H9 (cell line): ENCODE results near the gene MRPS26. TPM values are rescaled to one million over a fixed set of nuclear protein-coding genes. Genes with fewer than 3 reads are reported as not detected.
A peak's percentile ranks its signal among the peaks of the same experiment; 100 is the strongest.

Experiments used
- DNase-seq: peaks from one replicate; pipeline ENCODE4 v3.0.0-alpha.2; 2017
- H2AFZ ChIP-seq: one replicate; pipeline ENCODE4 v1.6.1; 2013; ENCODE audit warnings: mild to moderate bottlenecking, low read length, control low read depth, moderate library complexity
- H2AK5ac ChIP-seq: 2 replicates; pipeline ENCODE4 v1.6.1; 2013; ENCODE audit warnings: low read length, control low read depth, mixed read lengths; ENCODE audit not compliant: insufficient read length
- H2BK120ac ChIP-seq: one replicate; pipeline ENCODE4 v1.6.1; 2013; ENCODE audit warnings: low read depth, mild to moderate bottlenecking, low read length, control low read depth, inconsistent platforms; ENCODE audit not compliant: poor library complexity, severe bottlenecking
- H2BK12ac ChIP-seq: 2 replicates; pipeline ENCODE4 v1.6.1; 2013; ENCODE audit warnings: low read length, control low read depth, mixed read lengths, low read depth; ENCODE audit not compliant: insufficient read length
- H2BK15ac ChIP-seq: 2 replicates; pipeline ENCODE4 v1.6.1; 2013; ENCODE audit warnings: low read depth, low read length, control low read depth
- H2BK20ac ChIP-seq: one replicate; pipeline ENCODE4 v1.6.1; 2013; ENCODE audit warnings: low read depth, mild to moderate bottlenecking, low read length, control low read depth, inconsistent platforms; ENCODE audit not compliant: poor library complexity, severe bottlenecking
- H2BK5ac ChIP-seq: 2 replicates; pipeline ENCODE4 v1.6.1; 2013; ENCODE audit warnings: low read length, control low read depth, mixed read lengths; ENCODE audit not compliant: insufficient read length
- H3K14ac ChIP-seq: 2 replicates; pipeline ENCODE4 v1.6.1; 2013; ENCODE audit warnings: low read length, control low read depth; ENCODE audit not compliant: insufficient read depth
- H3K18ac ChIP-seq: 2 replicates; pipeline ENCODE4 v1.6.1; 2013; ENCODE audit warnings: low read depth, mild to moderate bottlenecking, mixed read lengths, low read length, control low read depth; ENCODE audit not compliant: insufficient read length
- H3K23ac ChIP-seq: 2 replicates; pipeline ENCODE4 v1.6.1; 2013; ENCODE audit warnings: low read length, control low read depth, mixed read lengths, low read depth; ENCODE audit not compliant: insufficient read length
- H3K23me2 ChIP-seq: 2 replicates; pipeline ENCODE4 v1.6.1; 2013; ENCODE audit warnings: low read depth, mild to moderate bottlenecking, mixed read lengths, low read length, control low read depth; ENCODE audit not compliant: insufficient read length, poor library complexity, severe bottlenecking
- H3K27ac ChIP-seq: 2 replicates; pipeline ENCODE4 v1.5.1; 2013; ENCODE audit warnings: low read length, control low read depth, mixed read lengths, low read depth; ENCODE audit not compliant: insufficient read length
- H3K27me3 ChIP-seq: 2 replicates; pipeline ENCODE4 v1.6.1; 2013; ENCODE audit warnings: low read length, control low read depth, inconsistent platforms; ENCODE audit not compliant: insufficient read depth
- H3K4ac ChIP-seq: 2 replicates; pipeline ENCODE4 v1.6.1; 2013; ENCODE audit warnings: low read depth, mild to moderate bottlenecking, control low read depth, inconsistent platforms, low read length, moderate library complexity
- H3K4me1 ChIP-seq: 2 replicates; pipeline ENCODE4 v1.6.1; 2013; ENCODE audit warnings: low read length, control low read depth, inconsistent platforms; ENCODE audit not compliant: insufficient read depth
- H3K4me2 ChIP-seq: 2 replicates; pipeline ENCODE4 v1.6.1; 2013; ENCODE audit warnings: low read length, control low read depth, mixed read lengths; ENCODE audit not compliant: insufficient read length, insufficient read depth
- H3K56ac ChIP-seq: 2 replicates; pipeline ENCODE4 v1.6.1; 2013; ENCODE audit warnings: low read depth, mild to moderate bottlenecking, mixed read lengths, low read length, control low read depth; ENCODE audit not compliant: insufficient read length
- H3K79me1 ChIP-seq: 2 replicates; pipeline ENCODE4 v1.6.1; 2013; ENCODE audit warnings: low read depth, mild to moderate bottlenecking, moderate library complexity, low read length, control low read depth, inconsistent platforms; ENCODE audit not compliant: insufficient read depth, poor library complexity, severe bottlenecking
- H3K79me2 ChIP-seq: 2 replicates; pipeline ENCODE4 v1.6.1; 2013; ENCODE audit warnings: low read length, control low read depth, inconsistent platforms; ENCODE audit not compliant: insufficient read depth
- H3K9ac ChIP-seq: 2 replicates; pipeline ENCODE4 v1.6.1; 2013; ENCODE audit warnings: low read length, control low read depth, mixed read lengths; ENCODE audit not compliant: insufficient read length; ENCODE audit errors: extremely low read depth
- H3K9me3 ChIP-seq: one replicate; pipeline ENCODE4 v1.6.1; 2013; ENCODE audit warnings: low read depth, low read length, inconsistent platforms; ENCODE audit not compliant: control insufficient read depth
- H3T11ph ChIP-seq: one replicate; pipeline ENCODE4 v1.6.1; 2013; ENCODE audit warnings: mild to moderate bottlenecking, low read length, control low read depth, inconsistent platforms
- H4K20me1 ChIP-seq: one replicate; pipeline ENCODE4 v1.6.1; 2013; ENCODE audit not compliant: control insufficient read depth, insufficient read length, insufficient read depth
- H4K5ac ChIP-seq: 2 replicates; pipeline ENCODE4 v1.6.1; 2013; ENCODE audit warnings: low read depth, mild to moderate bottlenecking, mixed read lengths, low read length, control low read depth; ENCODE audit not compliant: insufficient read length
- H4K8ac ChIP-seq: replicated peaks from 2 replicates; pipeline ENCODE4 v1.6.1; 2013; ENCODE audit warnings: low read length, control low read depth, mixed read lengths, low read depth; ENCODE audit not compliant: insufficient read length
- H4K91ac ChIP-seq: 2 replicates; pipeline ENCODE4 v1.6.1; 2013; ENCODE audit warnings: low read depth, mild to moderate bottlenecking, moderate library complexity, mixed read lengths, low read length, control low read depth; ENCODE audit not compliant: insufficient read length
- H3K27ac Mint-ChIP-seq, 3 experiments: 2 replicates in 2 of 3; 3 replicates in 1 of 3; pipeline ENCODE4 v1.8.0; 2020 to 2021; ENCODE audit warnings: mixed read lengths in 3 of 3, mild to moderate bottlenecking in 1 of 3, moderate library complexity in 1 of 3
- H3K27me3 Mint-ChIP-seq: 2 replicates; pipeline ENCODE4 v1.8.0; 2021; ENCODE audit warnings: low read depth, mild to moderate bottlenecking, moderate library complexity, mixed read lengths
- H3K36me3 Mint-ChIP-seq, 3 experiments: 2 replicates in 2 of 3; 3 replicates in 1 of 3; pipeline ENCODE4 v1.8.0; 2020 to 2021; ENCODE audit warnings: low read depth in 3 of 3, mixed read lengths in 3 of 3; ENCODE audit not compliant: insufficient read depth in 1 of 3
- H3K4me1 Mint-ChIP-seq, 2 experiments: 2 replicates each; pipeline ENCODE4 v1.8.0; 2020; ENCODE audit warnings: mixed read lengths in 2 of 2
- H3K4me3 Mint-ChIP-seq, 2 experiments: 2 replicates in 1 of 2; 3 replicates in 1 of 2; pipeline ENCODE4 v1.8.0; 2020 to 2021; ENCODE audit warnings: mild to moderate bottlenecking in 2 of 2, mixed read lengths in 2 of 2, moderate library complexity in 1 of 2
- H3K9me3 Mint-ChIP-seq, 2 experiments: 2 replicates in 1 of 2; 3 replicates in 1 of 2; pipeline ENCODE4 v1.8.0; 2020; ENCODE audit warnings: mild to moderate bottlenecking in 2 of 2, mixed read lengths in 2 of 2, moderate library complexity in 1 of 2
- CTCF ChIP-seq: fragments of 200-600 bp; sonication (generic); conservative IDR thresholded peaks from 3 replicates; pipeline ENCODE4 v1.8.0; 2021; ENCODE audit warnings: antibody characterized with exemption, mild to moderate bottlenecking
- WGBS: extraction: QIAGEN DNeasy Blood & Tissue Kit; methylation state at CpG from one replicate; pipeline ENCODE4 v1.1.7; 2013; ENCODE audit warnings: missing lambda C conversion rate, low lambda C conversion rate, mixed read lengths; ENCODE audit not compliant: insufficient read length; ENCODE audit errors: extremely low coverage; 5-methylcytosine and 5-hydroxymethylcytosine counted together
- total RNA-seq: library from RNA; stranded (reverse); gene quantifications from 2 replicates; pipeline ENCODE4 v1.2.1, GENCODE V29; 2021

Gene MRPS26
- total RNA-seq, 1 experiment from 2014 or later = 97.6 TPM

- H4K8ac ChIP-seq = no peak overlapping the region
- H3K9me3 ChIP-seq = no peaks in the 10 kb centered on the region
- H3K4me2 ChIP-seq = no peak overlapping the region
- no peak overlapping the region for H2AK5ac ChIP-seq
- Mint-ChIP-seq H3K27me3 (no peaks in the 10 kb centered on the region; the same call in 1 of the 2 replicates), H3K27ac (peak overlapping the region in 1 of 3 experiments; percentile 37; a peak in 1 of 7 replicates), H3K36me3 (peaks cover 14 to 56% (median 47%) of the 10 kb centered on the region in 3 experiments), H3K4me1 (peaks cover 16% of the 10 kb centered on the region in 2 experiments), H3K4me3 (no peak overlapping the region), H3K9me3 (no peaks in the 10 kb centered on the region)
- H3K23me2 ChIP-seq = peaks cover 2% of the 10 kb centered on the region
- H4K5ac ChIP-seq = no peak overlapping the region
- H3K23ac ChIP-seq = no peak overlapping the region
- WGBS = no CpG with 5 or more reads among the region's 8 CpGs
- H3K4me1 ChIP-seq = peaks cover 12% of the 10 kb centered on the region; the same call in 1 of the 2 replicates
- H2BK20ac ChIP-seq = no peak overlapping the region
- no peak overlapping the region for H4K91ac ChIP-seq
- H3K27me3 ChIP-seq = no peaks in the 10 kb centered on the region
- no peak overlapping the region for H3K27ac ChIP-seq
- no peak overlapping the region for H2BK12ac ChIP-seq
- H4K20me1 ChIP-seq = no peaks in the 10 kb centered on the region
- no peak overlapping the region for H2BK15ac ChIP-seq
- TF ChIP-seq CTCF = no peak
- no peaks in the 10 kb centered on the region for H3K79me2 ChIP-seq
- no peak overlapping the region for H3K56ac ChIP-seq
- H3K4ac ChIP-seq = no peak overlapping the region
- H3K79me1 ChIP-seq = no peaks in the 10 kb centered on the region
- H3K18ac ChIP-seq = no peak overlapping the region
- H2AFZ ChIP-seq = no peak overlapping the region
- DNase-seq = no peak
- H3K9ac ChIP-seq = no peak overlapping the region
- H3K14ac ChIP-seq = no peak overlapping the region
- H3T11ph ChIP-seq = no peak overlapping the region
- no peak overlapping the region for H2BK5ac ChIP-seq
- no peak overlapping the region for H2BK120ac ChIP-seq
Observed at GRCh38 chr20:3040086-3040485, 5.8 kb upstream of the MRPS26 start.
